Lower leg skin (tissue), 4 donors: ENCODE results near the gene ETV4. TPM values are rescaled to one million over a fixed set of nuclear protein-coding genes. Genes with fewer than 3 reads are reported as not detected.
A peak's percentile ranks its signal among the peaks of the same experiment; 100 is the strongest.

Experiments
- DNase-seq, 2 donors: peaks; one replicate each; pipeline ENCODE4 v3.0.0-alpha.2; 2019; ENCODE audit warnings: low spot score in 2 of 2
- H3K4me3 ChIP-seq: fragments of 200-600 bp; sonication (generic); 2 replicates; pipeline ENCODE4 v1.5.1; 2017; ENCODE audit warnings: mild to moderate bottlenecking, low read depth; ENCODE audit not compliant: poor library complexity, severe bottlenecking
- CTCF ChIP-seq, 3 donors: fragments of 450-650 bp; IDR thresholded peaks; one replicate each; pipeline ENCODE4 v1.5.1; 2016; ENCODE audit warnings: antibody characterized with exemption in 3 of 3, mild to moderate bottlenecking in 3 of 3, moderate library complexity in 2 of 3
- POLR2A ChIP-seq, 2 donors: fragments of 450-650 bp; IDR thresholded peaks; one replicate each; pipeline ENCODE4 v1.6.1; 2016 to 2017; ENCODE audit warnings: antibody characterized with exemption in 2 of 2, mild to moderate bottlenecking in 1 of 2, moderate library complexity in 1 of 2
- WGBS, 2 donors: methylation state at CpG; one replicate each; pipeline ENCODE4 v1.1.5; 2018; 5-methylcytosine and 5-hydroxymethylcytosine counted together
- intact Hi-C: fragments of 100-400 bp; cut with DNase I; formaldehyde crosslinking; loops from one replicate; pipeline ENCODE4 v1.15.0; 2023; ENCODE audit warnings: low total_unique reads
- total RNA-seq, 4 donors: library from RNA; depleted of rRNA; stranded (reverse); fragments of >200 nt; gene quantifications; one replicate each; pipeline ENCODE4 v1.1.0, GENCODE V29; 2016

Gene ETV4
- total RNA-seq, 4 donors from 2014 or later, result 3.7 to 8.8 (median 6.5) TPM

GRCh38 chr17:43550754-43551153 is 4.6 kb upstream of the ETV4 start:
- H3K4me3 ChIP-seq, result no peak overlapping the region
- TF ChIP-seq POLR2A (IDR thresholded peaks at IDR 0.05), result no peak
- TF ChIP-seq CTCF (IDR thresholded peaks at IDR 0.05), result no peak
- no peak for DNase-seq
- 91% methylated on average over 4 of the region's 4 CpGs for WGBS, 2 donors
- intact Hi-C loops, result no loop called here

GRCh38 chr17:43549496-43549895 is 3.4 kb upstream of the ETV4 start:
- DNase-seq, result no peak
- TF ChIP-seq CTCF (IDR thresholded peaks at IDR 0.05) (no peak), POLR2A (IDR thresholded peaks at IDR 0.05) (no peak)
- H3K4me3 ChIP-seq, result no peak overlapping the region
- intact Hi-C loops, result no loop called here
- 58 to 72% methylated on average over 5 of the region's 5 CpGs for WGBS, 2 donors

GRCh38 chr17:43548689-43549379 is 2.7 kb upstream of the ETV4 start:
- DNase-seq, result no peak
- intact Hi-C loops, result no loop called here
- WGBS, 2 donors, result 51 to 69% methylated on average over 3 of the region's 3 CpGs
- no peak for TF ChIP-seq POLR2A (IDR thresholded peaks at IDR 0.05)
- no peak for TF ChIP-seq CTCF (IDR thresholded peaks at IDR 0.05)
- H3K4me3 ChIP-seq, result no peak overlapping the region

GRCh38 chr17:43547659-43548256 is 1.6 kb upstream of the ETV4 start:
- TF ChIP-seq POLR2A (IDR thresholded peaks at IDR 0.05), result no peak
- no peak for TF ChIP-seq CTCF (IDR thresholded peaks at IDR 0.05)
- intact Hi-C loops, result no loop called here
- no peak for DNase-seq
- H3K4me3 ChIP-seq, result no peak overlapping the region

- intact Hi-C loops, result no loop called here
- TF ChIP-seq POLR2A (IDR thresholded peaks at IDR 0.05) (no peak), CTCF (IDR thresholded peaks at IDR 0.05) (no peak)
- 59 to 67% methylated on average over 2 of the region's 2 CpGs for WGBS, 2 donors
- no peak overlapping the region for H3K4me3 ChIP-seq
- no peak for DNase-seq
These were observed 1.0 kb upstream of the ETV4 start for GRCh38 chr17:43547189-43547550.

- no peak for TF ChIP-seq CTCF (IDR thresholded peaks at IDR 0.05)
- no peak for TF ChIP-seq POLR2A (IDR thresholded peaks at IDR 0.05)
- intact Hi-C loops, result no loop called here
- 0 to 1% methylated on average over 1 to 18 of the region's 21 CpGs for WGBS, 2 donors
- peak overlapping the region; percentile 12 for H3K4me3 ChIP-seq
- DNase-seq, result peak in 1 of 2 donors; percentile 91
These were observed 832 bp downstream of the ETV4 start for GRCh38 chr17:43545383-43545632.
